NCI-H69 (cell line): ENCODE data around the gene BLM.
"Not testable (repeated sequence)": the region's sequence is repeated elsewhere in the genome, so short reads cannot be mapped to it uniquely, and the experiment has no call there.

Source experiments
- DNase-seq: peaks from one replicate; lab custom pipeline; 2025; lab: John Stamatoyannopoulos, UW

BLM gene

DNA sequence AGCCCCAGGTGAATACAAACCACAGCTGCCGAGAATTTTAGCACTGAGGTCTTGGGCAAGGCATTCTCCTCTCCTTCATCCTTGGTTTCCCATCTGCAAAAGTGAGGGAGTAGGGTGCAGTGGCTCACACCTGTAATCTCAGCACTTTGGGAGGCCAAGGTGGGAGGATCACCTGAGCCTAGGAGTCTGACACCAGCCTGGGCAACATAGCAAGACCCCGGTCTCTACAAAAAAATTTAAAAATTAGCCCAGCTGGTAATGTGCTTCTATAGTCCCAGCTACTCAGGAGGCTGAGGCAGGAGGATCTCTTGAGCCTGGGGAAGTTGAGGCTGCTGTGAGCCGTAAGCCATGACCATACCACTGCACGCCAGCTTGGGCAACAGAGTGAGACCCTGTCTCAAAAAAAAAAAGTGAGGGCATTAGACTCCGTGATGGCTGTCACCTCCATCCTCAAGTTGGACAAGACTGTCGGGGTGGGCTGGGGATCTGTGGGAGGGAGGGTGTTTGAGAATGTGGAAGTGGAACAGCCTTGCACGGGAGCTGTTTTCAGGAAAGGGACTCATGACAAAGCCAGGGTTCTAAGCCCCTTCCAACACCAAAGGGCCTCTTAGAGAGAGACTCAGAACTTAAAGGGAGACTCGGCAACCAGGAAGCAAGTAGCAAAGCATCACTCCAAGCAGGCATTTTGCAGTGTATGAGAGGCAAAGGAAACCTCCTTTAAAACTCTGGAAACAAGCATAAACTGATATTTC lies 105.2 kb downstream of the BLM start:
- DNase-seq: no peak

DNA sequence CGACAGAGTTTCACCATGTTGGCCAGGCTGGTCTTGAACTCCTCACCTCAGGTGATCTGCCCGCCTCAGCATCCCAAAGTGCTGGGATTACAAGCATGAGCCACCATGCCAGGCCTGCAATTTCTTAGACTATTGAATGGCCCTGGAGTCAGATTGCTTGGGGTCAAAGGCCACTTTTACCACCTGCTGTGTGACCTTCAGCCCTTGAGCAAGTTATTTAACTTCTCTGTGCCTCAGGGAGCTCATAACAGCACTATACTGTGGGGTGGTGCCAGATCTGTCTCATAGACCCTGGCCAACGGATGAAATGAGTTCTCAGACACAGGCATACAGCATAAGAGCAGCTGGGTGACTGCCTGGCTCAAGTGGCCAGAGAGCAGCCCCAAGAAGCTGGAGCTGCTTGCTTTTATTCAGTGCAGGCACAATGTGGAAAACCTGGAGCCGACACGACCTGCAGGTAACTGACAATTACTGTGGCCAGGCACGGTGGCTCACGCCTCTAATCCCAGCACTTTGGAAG lies 106.4 kb downstream of the BLM start:
- no peak for DNase-seq

DNA sequence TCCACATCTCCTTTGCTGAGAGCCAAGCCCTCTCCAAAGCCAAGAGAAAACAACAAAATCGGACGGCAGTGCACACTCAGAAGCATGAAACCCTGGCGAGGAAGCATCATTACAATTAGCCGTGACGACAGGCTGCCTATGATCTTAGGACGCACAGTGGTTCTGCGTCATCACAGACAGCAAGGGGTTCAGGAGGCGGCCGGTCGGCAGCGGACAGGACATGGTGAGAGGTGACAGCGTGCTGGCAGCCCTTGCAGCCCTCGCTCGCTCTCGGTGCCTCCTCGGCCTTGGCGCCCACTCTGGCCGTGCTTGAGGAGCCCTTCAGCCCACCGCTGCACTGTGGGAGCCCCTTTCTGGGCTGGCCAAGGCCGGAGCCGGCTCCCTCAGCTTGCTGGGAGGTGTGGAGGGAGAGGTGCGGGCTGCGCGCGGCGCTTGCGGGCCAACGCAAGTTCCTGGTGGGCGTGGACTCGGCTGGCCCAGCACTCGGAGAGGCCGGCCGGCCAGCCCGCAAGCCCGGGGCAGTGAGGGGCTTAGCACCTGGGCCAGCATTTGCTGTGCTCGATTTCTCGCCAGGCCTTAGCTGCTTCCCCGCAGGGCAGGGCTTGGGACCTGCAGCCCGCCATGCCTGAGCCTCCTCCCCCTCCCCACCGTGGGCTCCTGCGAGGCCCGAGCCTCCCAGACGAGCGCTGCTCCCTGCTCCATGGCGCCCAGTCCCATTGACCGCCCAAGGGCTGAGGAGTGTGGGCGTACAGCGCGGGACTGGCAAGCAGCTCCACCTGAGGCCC lies 108.2 kb downstream of the BLM start:
- DNase-seq: not testable (repeated sequence)

DNA sequence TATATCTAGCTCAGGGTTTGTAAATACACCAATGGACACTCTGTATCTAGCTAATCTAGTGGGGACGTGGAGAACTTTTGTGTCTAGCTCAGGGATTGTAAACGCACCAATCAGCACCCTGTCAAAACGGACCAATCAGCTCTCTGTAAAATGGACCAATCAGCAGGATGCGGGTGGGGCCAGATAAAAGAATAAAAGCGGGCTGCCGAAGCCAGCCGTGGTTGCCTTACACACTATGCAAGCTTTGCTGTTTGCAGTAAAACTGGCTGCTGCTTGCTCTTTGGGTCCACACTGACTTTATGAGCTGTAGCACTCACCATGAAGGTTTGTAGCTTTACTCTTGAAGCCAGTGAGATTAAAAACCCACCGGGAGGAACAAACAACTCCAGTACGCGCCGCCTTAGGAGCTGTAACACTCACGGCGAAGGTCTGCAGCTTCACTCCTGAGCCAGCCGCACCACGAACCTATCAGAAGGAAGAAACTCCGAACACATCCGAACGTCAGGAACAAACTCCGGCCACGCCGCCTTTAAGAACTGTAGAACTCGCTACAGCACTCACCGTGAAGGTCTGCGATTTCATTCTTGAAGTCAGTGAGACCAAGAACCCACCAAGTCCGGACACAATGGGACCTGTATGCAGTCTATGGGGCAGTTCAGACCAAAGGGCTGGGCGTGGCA lies 109.2 kb downstream of the BLM start:
- not testable (repeated sequence) for DNase-seq

DNA sequence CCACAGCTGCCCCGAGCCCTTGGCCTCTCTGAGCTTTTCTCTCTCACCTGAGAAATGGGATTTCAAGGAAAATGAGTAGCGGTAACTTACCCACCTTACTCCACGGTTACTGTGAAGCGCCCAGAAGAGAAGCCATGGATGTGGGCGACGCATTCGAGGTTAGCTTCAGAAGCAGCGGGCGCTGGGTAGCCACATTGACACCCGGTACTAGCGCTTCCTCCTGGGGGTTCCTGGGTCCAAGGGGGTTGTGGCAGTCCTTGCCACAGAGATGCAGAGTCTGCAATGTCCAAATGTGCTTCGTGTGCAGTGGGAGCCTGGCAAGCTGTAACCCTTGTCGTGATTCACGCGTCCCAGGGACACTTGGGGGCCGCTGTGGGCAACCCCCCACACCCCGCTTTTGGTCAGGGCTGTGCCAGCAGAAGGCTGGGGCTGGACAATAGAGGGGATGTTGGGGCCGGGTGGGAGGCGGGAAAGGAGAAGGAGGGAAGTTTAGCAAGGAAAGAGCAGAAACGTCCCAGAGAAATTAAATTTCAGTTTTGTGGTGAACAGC lies 109.8 kb downstream of the BLM start:
- no peak for DNase-seq

DNA sequence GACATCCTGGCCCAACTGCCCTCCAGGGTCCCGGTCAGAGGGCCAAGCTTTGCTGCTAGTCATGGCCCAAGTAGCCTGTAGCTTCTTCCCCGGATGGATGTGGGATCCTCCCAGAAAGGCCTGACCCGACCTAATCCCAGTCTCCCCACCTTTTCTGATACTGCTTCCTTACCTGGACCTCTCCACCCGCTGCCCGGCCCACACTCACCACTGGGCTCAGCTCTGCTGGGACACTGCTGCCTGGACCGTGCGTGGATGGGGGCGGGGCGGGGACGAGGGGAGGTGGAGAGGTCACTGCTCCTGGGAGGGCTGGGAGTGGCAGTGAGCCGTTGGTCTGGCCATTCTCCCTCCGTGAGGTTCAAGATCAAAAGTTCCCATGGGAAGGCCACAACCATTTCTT lies 111.0 kb downstream of the BLM start:
- no peak for DNase-seq

DNA sequence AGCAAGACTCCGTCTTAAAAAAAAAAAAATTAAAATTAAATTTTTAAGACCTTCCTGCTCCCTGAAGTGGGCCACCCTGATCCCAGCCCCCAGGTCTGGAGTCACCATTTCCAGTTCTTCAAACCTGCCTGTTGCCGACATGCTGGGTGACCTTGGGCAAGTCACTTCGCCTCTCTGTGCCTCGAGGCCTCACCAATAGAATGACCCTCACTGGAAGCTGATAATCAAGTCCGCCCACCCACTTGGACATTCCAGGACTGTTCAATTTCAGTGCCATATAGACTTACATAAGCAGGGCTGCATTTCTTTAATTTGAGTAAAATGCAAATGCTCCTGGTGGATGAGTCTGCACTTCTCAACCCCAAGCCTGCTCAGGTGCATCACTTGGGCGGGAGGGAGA lies 112.0 kb downstream of the BLM start:
- no peak for DNase-seq

DNA sequence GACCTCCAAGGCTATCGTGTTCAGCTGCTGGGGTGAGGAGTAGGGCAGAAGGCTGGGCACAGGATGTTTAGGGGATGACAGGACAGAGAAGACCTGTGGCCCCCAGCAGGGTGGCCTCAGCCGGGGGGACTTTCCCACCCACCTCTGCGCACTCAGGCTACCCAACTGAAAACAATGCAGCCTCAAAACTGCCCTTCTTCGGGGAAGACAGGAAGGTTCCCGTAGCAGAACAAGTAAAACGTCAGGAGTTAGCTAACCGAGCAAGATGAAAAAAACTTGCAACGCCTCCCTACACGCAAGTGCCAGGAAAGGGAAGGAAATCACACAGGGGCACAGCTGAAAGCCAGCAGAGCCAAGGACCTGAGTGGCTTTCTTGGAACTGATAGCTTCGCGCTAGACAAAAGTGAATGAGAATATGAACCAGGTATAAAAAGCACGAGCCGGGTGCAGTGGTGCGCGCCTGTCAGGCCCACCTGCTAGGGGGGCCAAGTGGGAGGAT lies 112.8 kb downstream of the BLM start:
- no peak for DNase-seq

DNA sequence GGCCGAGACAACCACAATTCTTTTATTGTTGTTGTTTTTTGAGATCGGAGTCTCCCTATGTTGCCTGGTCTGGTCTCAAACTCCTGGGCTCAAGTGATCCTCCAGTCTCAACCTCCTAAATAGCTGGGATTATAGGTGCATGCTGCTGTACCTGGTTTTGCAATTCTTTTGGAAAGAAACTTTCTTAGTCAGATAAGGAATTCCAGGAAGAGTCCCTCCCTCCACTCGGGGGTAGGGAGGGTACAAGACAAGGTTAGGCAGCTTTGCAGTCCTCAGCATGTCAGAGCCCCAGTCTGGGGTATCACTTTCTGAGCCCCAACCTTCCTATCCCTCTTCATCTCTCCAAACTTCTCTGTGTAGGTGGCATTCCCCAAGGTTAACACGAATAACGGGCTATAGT lies 117.5 kb downstream of the BLM start:
- DNase-seq: no peak

DNA sequence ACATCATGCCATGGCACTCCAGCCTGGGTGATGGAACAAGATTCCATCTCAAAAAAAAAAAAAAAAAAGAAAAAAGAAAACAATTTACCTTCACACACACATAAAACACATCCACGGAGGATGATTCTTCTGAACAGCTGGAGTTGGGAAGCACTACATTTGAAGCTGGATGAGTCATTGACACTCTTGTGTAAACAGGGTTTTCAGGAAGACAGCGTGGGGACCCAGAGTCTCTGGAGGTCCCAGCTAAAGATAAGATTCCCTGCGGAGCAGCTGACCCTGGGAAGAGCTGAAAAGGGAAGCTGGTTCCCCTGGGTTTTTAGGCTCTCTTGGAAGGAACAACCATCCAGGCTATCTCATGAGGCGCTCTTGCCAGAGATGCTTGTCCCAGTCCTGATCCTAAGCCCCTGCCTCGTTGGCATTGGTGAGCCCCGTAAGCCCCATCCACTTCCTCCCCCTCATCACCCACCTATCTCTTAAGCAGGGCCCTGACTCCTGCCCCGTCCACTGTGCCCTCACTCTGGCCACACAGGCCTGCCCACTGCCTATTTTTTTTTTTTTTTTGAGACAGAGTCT lies 119.2 kb downstream of the BLM start:
- DNase-seq: peak; percentile 47

DNA sequence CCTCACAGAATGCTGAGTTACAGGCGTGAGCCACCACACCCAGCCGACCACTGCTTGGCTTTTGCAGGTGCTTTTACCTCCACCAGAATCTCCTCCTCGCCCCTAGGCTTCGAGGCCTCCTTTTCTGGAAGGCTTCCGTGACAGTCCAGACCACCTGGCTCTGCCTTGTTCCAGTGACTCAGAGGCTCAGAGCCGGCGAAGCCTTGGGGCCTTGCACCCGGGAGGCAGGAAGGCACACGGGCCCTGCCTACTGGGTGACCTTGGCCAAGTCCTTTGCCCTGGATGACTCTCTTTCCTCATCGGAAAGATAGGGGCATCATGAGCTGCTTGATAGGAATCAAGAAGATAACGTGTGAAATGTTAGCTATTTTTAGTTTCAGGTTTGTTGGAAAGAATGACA lies 119.9 kb downstream of the BLM start:
- no peak for DNase-seq

DNA sequence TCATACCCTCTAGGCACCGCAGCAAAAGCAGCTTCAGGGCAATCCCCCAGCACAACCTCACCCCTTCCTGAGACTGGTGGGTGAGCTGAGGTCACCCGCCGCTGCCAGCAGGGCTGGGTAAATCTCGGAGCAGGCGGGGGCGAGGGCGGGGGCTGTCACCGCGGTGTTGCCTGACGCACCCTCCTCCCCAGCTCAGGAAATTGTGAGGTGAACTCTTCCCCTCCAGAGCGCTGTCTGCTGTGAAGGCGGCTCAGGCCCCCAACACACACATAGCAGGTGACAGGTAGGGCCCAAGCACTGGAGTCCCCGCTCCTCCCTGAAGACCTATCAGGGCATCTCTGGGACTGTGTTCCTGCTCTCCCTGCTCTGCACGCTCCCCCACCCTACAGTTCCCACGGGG lies 121.0 kb downstream of the BLM start:
- no peak for DNase-seq

DNA sequence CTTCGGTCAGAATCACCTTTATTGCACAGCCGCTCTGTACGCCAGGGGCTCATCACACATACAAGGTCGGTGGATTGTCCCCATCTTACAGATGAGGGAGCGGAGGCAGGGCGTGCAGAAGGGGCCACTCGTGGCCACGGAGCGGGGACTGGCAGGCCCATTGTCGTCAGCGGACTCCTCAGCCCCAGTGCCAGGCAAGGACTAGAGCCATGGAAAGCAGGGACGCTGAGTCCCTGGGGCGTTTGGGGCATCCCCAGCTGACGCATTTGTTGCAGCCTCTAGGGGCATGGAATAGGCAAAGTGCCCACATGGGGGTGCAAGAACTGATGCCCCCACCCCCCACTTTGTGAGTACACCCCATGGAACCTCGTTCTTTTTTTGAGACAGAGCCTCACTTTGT lies 121.4 kb downstream of the BLM start:
- DNase-seq: no peak

DNA sequence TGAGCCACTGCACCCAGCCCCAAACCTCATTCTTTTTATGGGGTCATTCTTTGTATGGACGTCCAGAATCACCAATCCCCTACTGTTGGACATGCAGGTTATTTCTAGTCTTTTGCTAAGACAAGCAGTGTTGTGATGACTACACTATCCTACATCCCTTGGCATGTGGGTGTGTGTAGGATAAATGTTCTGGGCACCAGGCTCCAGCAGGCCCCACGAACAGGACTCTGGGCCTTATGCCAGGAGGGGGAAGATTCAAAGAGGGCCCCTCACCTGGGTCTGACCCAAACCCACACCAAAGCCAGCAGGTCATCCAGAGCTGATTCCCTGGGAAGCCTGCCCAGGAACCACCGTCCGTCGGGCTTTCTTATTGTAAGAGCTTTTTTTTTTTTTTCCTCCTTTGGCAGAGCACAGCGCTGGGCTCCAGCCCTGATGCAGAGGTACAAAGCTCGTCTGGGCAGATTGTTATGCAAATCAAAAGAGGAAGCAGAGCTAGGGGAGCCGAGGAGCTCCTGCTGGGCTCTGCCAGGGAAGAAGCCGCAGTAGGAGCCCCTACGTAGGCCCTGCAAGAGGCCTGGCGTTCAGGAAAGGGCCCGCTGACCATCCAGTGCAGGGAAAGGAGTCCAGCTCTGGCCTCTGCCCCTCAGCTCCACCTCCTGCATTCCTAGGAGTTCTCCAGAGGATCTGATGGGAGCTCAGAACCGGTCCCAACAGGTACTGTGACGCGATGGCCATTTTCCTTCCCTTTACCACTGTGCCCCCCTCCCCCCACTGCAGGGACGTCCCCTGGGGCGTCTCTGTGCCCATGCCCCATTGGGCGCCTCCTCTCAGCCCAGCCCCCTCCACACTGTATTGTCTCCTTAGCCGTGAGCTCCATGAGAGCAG lies 122.3 kb downstream of the BLM start:
- DNase-seq: no peak

DNA sequence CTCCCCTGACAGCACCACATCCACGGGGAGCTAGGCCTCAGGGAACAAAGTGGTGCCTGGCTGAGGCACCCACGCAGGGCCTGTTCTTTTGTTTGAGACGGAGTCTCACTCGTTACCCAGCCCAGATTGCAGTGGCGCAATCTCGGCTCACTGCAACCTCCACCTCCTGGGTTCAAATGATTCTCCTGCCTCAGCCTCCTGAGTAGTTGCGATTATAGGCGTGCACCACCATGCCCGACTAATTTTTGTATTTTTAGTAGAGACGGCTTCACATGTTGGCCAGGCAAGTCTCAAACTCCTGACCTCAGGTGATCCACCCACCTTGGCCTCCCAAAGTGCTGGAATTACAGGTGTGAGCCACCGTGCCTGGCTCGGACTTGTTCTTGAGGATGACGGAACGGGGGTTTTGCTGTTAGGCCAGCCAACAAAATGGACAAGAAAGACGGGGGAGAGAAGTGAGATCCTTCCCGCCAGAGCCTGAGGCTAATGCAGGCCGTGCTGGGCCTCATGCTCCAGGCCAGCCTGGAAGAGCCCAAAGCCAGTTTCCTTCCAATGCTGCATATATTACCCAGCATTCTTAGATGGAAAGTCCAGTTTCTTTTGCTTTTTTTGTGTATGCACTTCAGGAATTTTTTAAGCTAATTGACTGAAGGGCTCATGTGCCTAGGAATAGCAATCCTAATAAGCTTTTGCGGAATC lies 123.2 kb downstream of the BLM start:
- DNase-seq: no peak

DNA sequence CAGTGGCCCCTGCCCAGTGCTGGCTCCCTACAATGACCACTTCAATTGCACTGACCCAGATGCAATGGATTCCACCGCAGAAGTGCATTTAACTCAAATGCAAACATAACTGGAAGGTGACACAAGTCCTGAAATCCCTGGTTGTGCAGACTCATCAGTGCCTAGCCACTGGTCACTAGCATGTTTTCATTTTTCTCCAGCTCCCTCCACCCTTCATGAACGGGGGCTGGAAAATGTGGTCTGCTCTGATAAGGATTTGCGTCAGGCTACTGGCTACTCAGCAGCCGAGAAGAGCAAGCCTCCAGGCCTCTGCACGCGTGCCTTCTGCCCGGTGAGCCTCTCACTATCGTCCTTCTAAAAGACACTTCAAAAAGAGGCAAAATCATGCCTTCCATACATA lies 123.8 kb downstream of the BLM start:
- no peak for DNase-seq

DNA sequence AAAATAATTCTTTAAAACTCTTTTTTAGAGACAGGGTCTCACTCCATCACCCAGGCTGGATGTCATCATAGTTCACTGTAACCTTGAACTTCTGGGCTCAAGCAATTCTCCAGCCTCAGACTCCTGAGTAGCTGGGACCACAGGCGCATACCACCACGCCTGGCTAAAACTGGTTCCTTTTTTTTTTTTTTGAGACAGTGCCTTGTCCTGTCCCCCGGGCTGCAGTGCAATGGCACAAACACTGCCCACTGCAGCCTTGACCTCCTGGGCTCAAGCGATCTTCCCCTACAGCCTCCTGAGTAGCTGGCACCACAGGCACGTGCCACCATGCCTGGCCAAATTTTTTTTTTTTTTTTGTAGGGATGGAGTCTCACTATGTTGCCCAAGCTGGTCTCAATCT lies 127.5 kb downstream of the BLM start:
- DNase-seq: no peak

DNA sequence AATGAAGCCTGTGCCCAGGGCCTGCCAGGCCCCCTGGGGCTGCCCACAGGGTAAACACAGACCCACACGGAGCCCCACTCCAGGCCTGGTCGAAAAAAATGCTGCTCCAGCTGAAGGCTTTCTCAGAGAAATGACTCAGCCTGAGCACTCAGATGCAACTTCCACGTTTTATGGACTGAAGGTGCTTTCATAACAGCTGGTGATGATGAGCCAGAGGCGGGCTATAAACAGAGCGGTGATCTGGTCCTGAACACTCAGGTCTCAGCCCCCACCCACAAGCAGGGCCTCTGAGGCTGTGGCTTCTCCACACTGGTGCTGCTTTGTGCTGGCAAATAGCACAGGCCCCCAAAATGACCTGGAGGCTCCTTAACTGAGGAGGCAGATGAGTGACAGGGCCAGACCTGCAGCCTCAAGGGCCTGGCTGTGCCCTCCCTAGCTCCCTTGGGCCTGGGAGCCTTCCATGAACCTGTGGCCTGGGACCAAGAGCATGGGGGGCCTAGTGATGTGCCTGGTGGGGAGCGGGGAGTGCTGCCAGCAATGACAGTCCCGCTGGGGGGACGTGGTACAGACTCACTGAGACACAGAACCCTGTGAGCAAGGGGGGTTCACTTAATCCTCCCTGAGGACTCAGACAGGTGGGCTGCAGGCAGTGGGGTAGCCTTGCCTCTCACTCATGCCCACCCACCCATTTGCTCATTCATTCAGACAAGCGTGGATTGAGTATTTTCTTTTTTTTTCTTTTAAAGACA lies 128.2 kb downstream of the BLM start:
- peak; percentile 66 for DNase-seq

DNA sequence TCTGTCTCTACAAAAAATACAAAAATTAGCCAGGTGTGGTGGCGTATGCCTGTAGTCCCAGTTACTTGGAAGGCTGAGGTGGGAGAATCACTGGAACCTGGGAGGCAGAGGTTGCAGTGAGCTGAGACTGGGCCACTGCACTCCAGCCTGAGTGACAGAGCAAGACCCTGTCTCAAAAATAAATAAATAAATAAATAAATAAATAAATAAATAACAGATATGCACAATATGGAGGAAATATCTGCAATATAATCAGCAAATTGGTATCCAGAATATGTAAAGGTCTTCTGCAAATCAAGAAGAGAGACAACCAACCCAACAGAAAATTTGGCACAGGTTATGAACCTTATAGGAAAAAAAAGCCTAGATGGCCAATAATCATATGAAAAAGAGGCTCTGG lies 132.3 kb downstream of the BLM start:
- not testable (repeated sequence) for DNase-seq

DNA sequence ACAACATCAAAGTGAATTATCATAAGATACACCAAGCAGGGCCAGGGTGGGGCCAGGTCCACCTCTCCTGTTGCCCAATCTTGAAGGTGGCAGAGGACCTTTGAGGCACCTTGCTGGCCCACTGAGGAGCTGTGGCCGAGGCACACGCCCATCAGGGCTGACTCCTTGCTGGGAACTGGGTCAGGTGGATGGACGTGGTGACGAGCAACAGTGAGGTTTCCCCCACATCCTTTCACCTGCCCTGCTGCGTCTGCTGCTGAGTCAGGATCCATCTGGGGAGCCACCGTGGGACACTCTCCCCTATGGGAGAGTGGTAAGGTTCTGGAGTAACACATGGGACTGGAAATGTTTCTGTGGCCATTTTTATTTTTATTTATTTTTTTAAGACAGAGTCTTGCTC lies 134.0 kb downstream of the BLM start:
- DNase-seq: no peak
